H1 (cell line): ENCODE data around the gene LCLAT1. TPM values are rescaled to one million over a fixed set of nuclear protein-coding genes. Genes with fewer than 3 reads are reported as not detected.

ENCODE experiments used
- CTCF ChIA-PET: fragments of 300-600 bp; sonication (Branson Sonifier 250); formaldehyde crosslinking; loops from one replicate; lab custom pipeline; 2021; ENCODE audit not compliant: partially characterized antibody; lab: Charles Lee
- POLR2A ChIA-PET: fragments of 300-600 bp; sonication (Branson Sonifier 250); formaldehyde crosslinking; loops from one replicate; lab custom pipeline; 2021; ENCODE audit warnings: inconsistent platforms; ENCODE audit not compliant: partially characterized antibody; lab: Charles Lee
- DNase-seq, 2 experiments: peaks; one replicate each; pipeline versions ENCODE4 v3.0.0 to v3.0.0-alpha.2; 2010 to 2022; ENCODE audit warnings: low spot score in 2 of 2, low read depth in 1 of 2, mixed read lengths in 1 of 2
- FAIRE-seq: peaks from 2 replicates; lab custom pipeline; 2011; peaks lifted over from hg19 to GRCh38; lab: Jason Lieb, UNC
- H2AFZ ChIP-seq: 2 replicates; pipeline ENCODE4 v1.8.1; 2012; ENCODE audit warnings: low read length, inconsistent platforms
- H2AK5ac ChIP-seq: 2 replicates; pipeline ENCODE4 v1.6.1; 2013; ENCODE audit warnings: low read depth, low read length
- H2BK120ac ChIP-seq: replicated peaks from 2 replicates; pipeline ENCODE3; 2013; ENCODE audit warnings: low read depth, low read length, inconsistent platforms
- H2BK12ac ChIP-seq: 2 replicates; pipeline ENCODE4 v1.6.1; 2013; ENCODE audit warnings: low read depth, low read length
- H2BK15ac ChIP-seq: 2 replicates; pipeline ENCODE4 v1.6.1; 2013; ENCODE audit warnings: low read length
- H2BK20ac ChIP-seq: 2 replicates; pipeline ENCODE4 v1.6.1; 2013; ENCODE audit warnings: low read length
- H2BK5ac ChIP-seq: 2 replicates; pipeline ENCODE4 v1.6.1; 2013; ENCODE audit warnings: low read depth, low read length
- H3K14ac ChIP-seq: 2 replicates; pipeline ENCODE4 v1.6.1; 2013; ENCODE audit warnings: inconsistent platforms; ENCODE audit not compliant: insufficient read length
- H3K18ac ChIP-seq: 2 replicates; pipeline ENCODE4 v1.6.1; 2013; ENCODE audit warnings: low read length; ENCODE audit errors: extremely low read depth
- H3K23ac ChIP-seq: 2 replicates; pipeline ENCODE4 v1.6.1; 2013; ENCODE audit warnings: inconsistent platforms; ENCODE audit not compliant: insufficient read length
- H3K23me2 ChIP-seq: 2 replicates; pipeline ENCODE4 v1.6.1; 2013; ENCODE audit warnings: low read depth, low read length
- H3K27ac ChIP-seq: 2 replicates; pipeline ENCODE4 v1.6.1; 2011; ENCODE audit warnings: low read depth, low read length, inconsistent platforms
- H3K27me3 ChIP-seq, 4 experiments: replicated peaks in 1 of 4; 1 replicate in 1 of 4; 2 replicates in 3 of 4; pipeline versions ENCODE4 v1.6.1 to v1.8.1; 2011 to 2013; ENCODE audit warnings: low read length in 3 of 4, mild to moderate bottlenecking in 3 of 4, inconsistent platforms in 2 of 4, mixed read lengths in 2 of 4, moderate library complexity in 1 of 4; ENCODE audit not compliant: control insufficient read depth in 3 of 4, insufficient read depth in 3 of 4; ENCODE audit errors: extremely low read depth in 1 of 4
- H3K36me3 ChIP-seq, 4 experiments: 2 replicates each; pipeline versions ENCODE4 v1.6.1 to v1.8.1; 2011 to 2013; ENCODE audit warnings: mild to moderate bottlenecking in 4 of 4, low read length in 3 of 4, moderate library complexity in 2 of 4, control low read depth in 1 of 4, inconsistent platforms in 1 of 4; ENCODE audit not compliant: insufficient read depth in 4 of 4, control insufficient read depth in 2 of 4
- H3K4ac ChIP-seq: replicated peaks from 2 replicates; pipeline ENCODE3; 2013; ENCODE audit warnings: low read length, low read depth, mixed read lengths, inconsistent platforms; ENCODE audit not compliant: insufficient read length
- H3K4me1 ChIP-seq, 4 experiments: replicated peaks in 1 of 4; 1 replicate in 1 of 4; 2 replicates in 3 of 4; pipeline versions ENCODE4 v1.6.1 to v1.8.1; 2011 to 2013; ENCODE audit warnings: low read length in 3 of 4, inconsistent platforms in 2 of 4, mixed read lengths in 1 of 4; ENCODE audit not compliant: insufficient read depth in 4 of 4, control insufficient read depth in 3 of 4
- H3K4me2 ChIP-seq, 2 experiments: 2 replicates each; pipeline versions ENCODE4 v1.6.1 to v1.8.1; 2011 to 2013; ENCODE audit warnings: low read depth in 2 of 2, low read length in 2 of 2, control low read depth in 1 of 2, inconsistent platforms in 1 of 2, mild to moderate bottlenecking in 1 of 2; ENCODE audit not compliant: insufficient read depth in 1 of 2
- H3K4me3 ChIP-seq, 4 experiments: fragments of 200-600, 300-600 bp in 1 of 4; sonication (generic), shearing (Covaris generic), sonication (Bioruptor Twin) in 1 of 4; 2 replicates each; pipeline versions ENCODE4 v1.5.1 to v1.8.1; 2011 to 2016; ENCODE audit warnings: low read length in 4 of 4, low read depth in 3 of 4, control low read depth in 2 of 4, inconsistent platforms in 2 of 4, mild to moderate bottlenecking in 2 of 4, mixed read lengths in 1 of 4, moderate library complexity in 1 of 4; ENCODE audit not compliant: insufficient read depth in 2 of 4; ENCODE audit errors: extremely low read depth in 1 of 4
- H3K56ac ChIP-seq: replicated peaks from 2 replicates; pipeline ENCODE3; 2013; ENCODE audit warnings: low read depth, mild to moderate bottlenecking, mixed read lengths, low read length, inconsistent platforms; ENCODE audit not compliant: insufficient read length
- H3K79me1 ChIP-seq: 2 replicates; pipeline ENCODE4 v1.6.1; 2013; ENCODE audit warnings: low read depth, low read length, control low read depth
- H3K79me2 ChIP-seq, 2 experiments: 2 replicates each; pipeline versions ENCODE4 v1.6.1 to v1.8.1; 2012 to 2013; ENCODE audit warnings: low read length in 2 of 2, mild to moderate bottlenecking in 2 of 2, inconsistent platforms in 1 of 2; ENCODE audit not compliant: insufficient read depth in 2 of 2, control insufficient read depth in 1 of 2
- H3K9ac ChIP-seq, 4 experiments: replicated peaks in 1 of 4; 1 replicate in 1 of 4; 2 replicates in 3 of 4; pipeline versions ENCODE4 v1.6.1 to v1.8.1; 2011 to 2013; ENCODE audit warnings: low read depth in 3 of 4, low read length in 3 of 4, control low read depth in 2 of 4, mild to moderate bottlenecking in 2 of 4, moderate library complexity in 2 of 4, inconsistent platforms in 1 of 4; ENCODE audit errors: extremely low read depth in 1 of 4
- H3K9me3 ChIP-seq, 2 experiments: 2 replicates each; pipeline versions ENCODE4 v1.6.1 to v1.8.1; 2012 to 2013; ENCODE audit warnings: mild to moderate bottlenecking in 2 of 2, moderate library complexity in 2 of 2, control low read depth in 1 of 2, inconsistent platforms in 1 of 2, low read depth in 1 of 2, low read length in 1 of 2, mixed read lengths in 1 of 2; ENCODE audit not compliant: insufficient read depth in 2 of 2
- H4K20me1 ChIP-seq, 2 experiments: replicated peaks in 1 of 2; 2 replicates each; pipeline versions ENCODE3 to v1.8.1; 2011 to 2013; ENCODE audit warnings: inconsistent platforms in 2 of 2, low read length in 2 of 2, mild to moderate bottlenecking in 1 of 2; ENCODE audit not compliant: insufficient read depth in 2 of 2, control insufficient read depth in 1 of 2
- H4K5ac ChIP-seq: 2 replicates; pipeline ENCODE4 v1.6.1; 2013; ENCODE audit warnings: low read length, low read depth, mixed read lengths, inconsistent platforms; ENCODE audit not compliant: insufficient read length
- H4K8ac ChIP-seq: 2 replicates; pipeline ENCODE4 v1.8.0; 2013; ENCODE audit warnings: mild to moderate bottlenecking, moderate library complexity, low read length, inconsistent platforms; ENCODE audit not compliant: insufficient read depth; ENCODE audit errors: extremely low read depth
- H4K91ac ChIP-seq: replicated peaks from 2 replicates; pipeline ENCODE3; 2013; ENCODE audit warnings: low read length, mixed read lengths, inconsistent platforms; ENCODE audit not compliant: insufficient read length
- BCL11A ChIP-seq, 2 experiments: IDR thresholded peaks; one replicate each; pipeline ENCODE4 v1.6.1; 2011; ENCODE audit warnings: low read depth in 2 of 2, low read length in 2 of 2, mild to moderate bottlenecking in 2 of 2
- BRCA1 ChIP-seq: IDR thresholded peaks from 2 replicates; pipeline ENCODE4 v1.6.1; 2012; ENCODE audit warnings: low read depth, low read length, improper control_type of control experiment
- CHD1 ChIP-seq: IDR thresholded peaks from 2 replicates; pipeline ENCODE4 v1.6.1; 2012; ENCODE audit warnings: low read depth, low read length, improper control_type of control experiment
- SUZ12 ChIP-seq: fragments of 200-600 bp; sonication (generic); IDR thresholded peaks from 2 replicates; pipeline ENCODE4 v1.6.1; 2012; ENCODE audit warnings: mild to moderate bottlenecking, inconsistent platforms, low read length, moderate library complexity, mixed read lengths
- ZNF274 ChIP-seq: IDR thresholded peaks from 2 replicates; pipeline ENCODE4 v1.7.0; 2012; ENCODE audit warnings: low read length, borderline replicate concordance; ENCODE audit errors: extremely low read depth
- WGBS, 2 experiments: shearing (Covaris generic) in 1 of 2; methylation state at CpG; one replicate each; pipeline versions ENCODE4 v1.1.6 to v1.1.7; 2013 to 2015; ENCODE audit warnings: low lambda C conversion rate in 2 of 2, mixed read lengths in 2 of 2, inconsistent platforms in 1 of 2, low coverage in 1 of 2, missing lambda C conversion rate in 1 of 2; ENCODE audit not compliant: insufficient replicate concordance in 2 of 2, insufficient coverage in 1 of 2, insufficient read length in 1 of 2; ENCODE audit errors: extremely low coverage in 1 of 2, missing lambda C conversion rate in 1 of 2; 5-methylcytosine and 5-hydroxymethylcytosine counted together
- polyA plus RNA-seq, 7 experiments: library from polyadenylated mRNA; depleted of rRNA in 3 of 7; stranded (reverse) in 5 of 7; unstranded in 2 of 7; fragments of >200 nt in 5 of 7; fragments of 200-250 nt in 2 of 7; gene quantifications; 1 replicate in 5 of 7; 2 replicates in 1 of 7; 4 replicates in 1 of 7; pipeline versions ENCODE4 v1.2.1 to v1.2.3, GENCODE V29; 2011 to 2013; ENCODE audit warnings: missing spikeins in 2 of 7, mixed read lengths in 2 of 7
- total RNA-seq: library from RNA; stranded (reverse); fragmentation: NEBNext Ultra II Directional; extraction: Animal tissue kit (Norgen Biotek cat#: 25700); gene quantifications from 2 replicates; pipeline ENCODE4 v1.2.1, GENCODE V29; 2021

Gene LCLAT1
- total and polyA plus RNA-seq, 2 of the 8 experiments (the other 6 are each of a cell fraction or from before 2014, with no cell fraction given): 7.6 to 22.0 TPM

GRCh38 chr2:30439879-30440278 is 7.2 kb upstream of the LCLAT1 start:
- H3K4me3 ChIP-seq: no peak overlapping the region
- no peak overlapping the region for H4K91ac ChIP-seq
- H2AK5ac ChIP-seq: no peak overlapping the region
- H2BK120ac ChIP-seq: no peak overlapping the region
- no peaks in the 10 kb centered on the region for H3K23me2 ChIP-seq
- TF ChIP-seq BRCA1 (no peak), CHD1 (no peak), ZNF274 (no peak), BCL11A (IDR thresholded peaks at IDR 0.05; ENCODE audit: low read depth in 2 of 2, low read length in 2 of 2) (no peak), SUZ12 (no peak)
- POLR2A ChIA-PET: no interaction called here
- no peak overlapping the region for H3K23ac ChIP-seq
- H2BK5ac ChIP-seq: no peak overlapping the region
- H2AFZ ChIP-seq: no peak overlapping the region
- no peaks in the 10 kb centered on the region for H3K27me3 ChIP-seq
- H4K8ac ChIP-seq: no peak overlapping the region
- no peaks in the 10 kb centered on the region for H4K20me1 ChIP-seq
- H3K4me2 ChIP-seq: no peak overlapping the region
- H3K27ac ChIP-seq: no peak overlapping the region
- no peaks in the 10 kb centered on the region for H3K36me3 ChIP-seq
- CTCF ChIA-PET: no interaction called here
- H3K18ac ChIP-seq: no peak overlapping the region
- no peaks in the 10 kb centered on the region for H3K9me3 ChIP-seq
- H4K5ac ChIP-seq: no peak overlapping the region
- 92% methylated on average over 5 of the region's 5 CpGs; no CpG with 5 or more reads in 1 of the 2 experiments for WGBS, 2 experiments
- no peak overlapping the region for H3K9ac ChIP-seq
- FAIRE-seq: no peak
- no peaks in the 10 kb centered on the region for H3K79me2 ChIP-seq
- H3K56ac ChIP-seq: no peak overlapping the region
- no peak overlapping the region for H2BK15ac ChIP-seq
- no peak overlapping the region for H2BK20ac ChIP-seq
- no peak overlapping the region for H3K4ac ChIP-seq
- no peak overlapping the region for H3K14ac ChIP-seq
- no peaks in the 10 kb centered on the region for H3K4me1 ChIP-seq
- no peak overlapping the region for H2BK12ac ChIP-seq
- no peaks in the 10 kb centered on the region for H3K79me1 ChIP-seq
- DNase-seq: no peak
